ENCODE results near the gene RADIL. TPM values are rescaled to one million over a fixed set of nuclear protein-coding genes. Genes with fewer than 3 reads are reported as not detected.

Gene RADIL
- total RNA-seq, 2 donors from 2014 or later: 2.1 to 29.0 TPM

- TF ChIP-seq CTCF (IDR thresholded peaks at IDR 0.05): no peak
- TF ChIP-seq POLR2A (IDR thresholded peaks at IDR 0.05): no peak
- Histone ChIP-seq H3K27me3 (peaks cover 0 to 4% of the 10 kb centered on the region in 2 donors), H3K4me3 (no peak overlapping the region), H3K27ac (no peak overlapping the region), H3K4me1 (no peaks in the 10 kb centered on the region), H3K36me3 (replicated peaks in 1 of 2; ENCODE audit: insufficient read depth in 1 of 2, low read depth in 2 of 2) (no peaks in the 10 kb centered on the region), H3K9me3 (no peaks in the 10 kb centered on the region)
- intact Hi-C loops (cut with DNase I): no loop called here
- 60 to 83% methylated on average over 1 of the region's 1 CpG for WGBS, 2 donors
- ATAC-seq (no peak), DNase-seq (no peak)
Measured at GRCh38 chr7:4906682-4907081, 23.2 kb upstream of the RADIL start.

- no peaks in the 10 kb centered on the region for H3K36me3 ChIP-seq (replicated peaks in 1 of 2; ENCODE audit: insufficient read depth in 1 of 2, low read depth in 2 of 2)
- TF ChIP-seq POLR2A (IDR thresholded peaks at IDR 0.05) (no peak), CTCF (IDR thresholded peaks at IDR 0.05) (no peak)
- H3K4me1 ChIP-seq: no peaks in the 10 kb centered on the region
- intact Hi-C loops (cut with DNase I): no loop called here
- no peak overlapping the region for H3K4me3 ChIP-seq
- H3K27ac ChIP-seq: no peak overlapping the region
- H3K27me3 ChIP-seq: peaks cover 0 to 4% of the 10 kb centered on the region in 2 donors
- 60 to 85% methylated on average over 1 of the region's 1 CpG for WGBS, 2 donors
- DNase-seq: no peak
- H3K9me3 ChIP-seq: no peaks in the 10 kb centered on the region
- ATAC-seq: no peak
Measured at GRCh38 chr7:4905171-4905570, 21.7 kb upstream of the RADIL start.

DNA sequence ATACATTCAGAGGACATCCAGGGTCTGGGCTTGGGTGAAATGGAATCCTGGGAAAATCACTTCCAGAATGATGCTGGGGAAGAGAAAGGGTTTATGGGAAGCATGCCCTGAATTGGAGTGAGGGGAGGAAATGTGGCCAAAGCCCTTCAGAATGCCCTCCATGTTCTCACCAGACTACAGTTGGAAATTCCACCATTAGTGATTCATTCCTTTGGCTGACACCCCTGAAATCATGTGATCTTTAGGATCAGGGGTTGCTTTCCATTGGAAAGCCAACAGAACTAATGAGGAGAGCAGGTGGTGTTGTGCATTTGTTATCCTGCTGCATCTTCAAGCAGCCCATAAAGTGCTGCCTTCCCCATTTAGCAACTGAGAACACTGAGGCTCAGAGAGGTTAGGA, 20.8 kb upstream of the RADIL start:
- ATAC-seq (no peak), DNase-seq (no peak)
- peaks cover 0 to 4% of the 10 kb centered on the region in 2 donors for H3K27me3 ChIP-seq
- intact Hi-C loops (cut with DNase I): no loop called here
- no peak for TF ChIP-seq CTCF (IDR thresholded peaks at IDR 0.05)
- TF ChIP-seq POLR2A (IDR thresholded peaks at IDR 0.05): no peak
- no peaks in the 10 kb centered on the region for H3K9me3 ChIP-seq
- H3K36me3 ChIP-seq (replicated peaks in 1 of 2; ENCODE audit: insufficient read depth in 1 of 2, low read depth in 2 of 2): no peaks in the 10 kb centered on the region
- no peak overlapping the region for H3K4me3 ChIP-seq
- no peaks in the 10 kb centered on the region for H3K4me1 ChIP-seq
- H3K27ac ChIP-seq: no peak overlapping the region

DNA sequence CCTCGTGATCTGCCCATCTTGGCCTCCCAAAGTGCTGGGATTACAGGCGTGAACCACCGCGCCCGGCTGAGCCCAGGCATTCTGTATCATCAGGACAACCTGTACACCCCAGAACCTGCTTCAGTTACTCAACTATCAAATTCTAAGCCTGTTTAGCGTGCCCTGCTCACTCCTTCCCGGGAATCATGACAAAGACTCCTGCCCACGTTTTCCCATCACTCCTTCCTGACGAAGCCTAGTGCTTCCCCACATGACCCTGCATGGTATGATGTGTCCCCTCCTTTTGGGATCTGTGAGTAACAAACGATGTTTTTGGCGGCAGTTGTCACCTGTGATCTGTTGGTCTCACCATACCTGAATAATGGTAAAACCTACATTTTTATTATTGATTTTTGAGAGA, 12.2 kb upstream of the RADIL start:
- DNase-seq: no peak
- intact Hi-C loops (cut with DNase I): no loop called here
- 78 to 86% methylated on average over 11 of the region's 11 CpGs for WGBS, 2 donors
- no peak for ATAC-seq
- Histone ChIP-seq H3K36me3 (replicated peaks in 1 of 2; ENCODE audit: insufficient read depth in 1 of 2, low read depth in 2 of 2) (no peaks in the 10 kb centered on the region), H3K27ac (no peak overlapping the region), H3K4me3 (no peak overlapping the region), H3K9me3 (no peaks in the 10 kb centered on the region), H3K4me1 (no peaks in the 10 kb centered on the region), H3K27me3 (no peaks in the 10 kb centered on the region)
- TF ChIP-seq CTCF (IDR thresholded peaks at IDR 0.05) (no peak), POLR2A (IDR thresholded peaks at IDR 0.05) (no peak)

- no peaks in the 10 kb centered on the region for H3K27me3 ChIP-seq
- TF ChIP-seq POLR2A (IDR thresholded peaks at IDR 0.05): no peak
- no peak for TF ChIP-seq CTCF (IDR thresholded peaks at IDR 0.05)
- H3K27ac ChIP-seq: no peak overlapping the region
- H3K36me3 ChIP-seq (replicated peaks in 1 of 2; ENCODE audit: insufficient read depth in 1 of 2, low read depth in 2 of 2): no peaks in the 10 kb centered on the region
- WGBS, 2 donors: 72 to 85% methylated on average over 7 to 9 of the region's 9 CpGs
- intact Hi-C loops (cut with DNase I): no loop called here
- H3K9me3 ChIP-seq: no peaks in the 10 kb centered on the region
- DNase-seq (no peak), ATAC-seq (no peak)
- H3K4me3 ChIP-seq: no peak overlapping the region
- no peaks in the 10 kb centered on the region for H3K4me1 ChIP-seq
Measured at GRCh38 chr7:4894482-4894881, 11.0 kb upstream of the RADIL start.

Data from body of pancreas (tissue), 4 donors.